IPS-NIHi7 (cell line): ENCODE data around the gene MIF4GD.
"Not testable (repeated sequence)": the region's sequence is repeated elsewhere in the genome, so short reads cannot be mapped to it uniquely, and the experiment has no call there.

ENCODE experiments used
- DNase-seq: peaks from one replicate; pipeline ENCODE4 v3.0.0; 2012; ENCODE audit warnings: mixed read lengths; ENCODE audit errors: extremely low spot score

The MIF4GD gene

GRCh38 chr17:75288770-75289114, 17.7 kb upstream of the MIF4GD start:
- peak; percentile 58 for DNase-seq

GRCh38 chr17:75288359-75288758, 17.3 kb upstream of the MIF4GD start:
- DNase-seq = no peak

DNA sequence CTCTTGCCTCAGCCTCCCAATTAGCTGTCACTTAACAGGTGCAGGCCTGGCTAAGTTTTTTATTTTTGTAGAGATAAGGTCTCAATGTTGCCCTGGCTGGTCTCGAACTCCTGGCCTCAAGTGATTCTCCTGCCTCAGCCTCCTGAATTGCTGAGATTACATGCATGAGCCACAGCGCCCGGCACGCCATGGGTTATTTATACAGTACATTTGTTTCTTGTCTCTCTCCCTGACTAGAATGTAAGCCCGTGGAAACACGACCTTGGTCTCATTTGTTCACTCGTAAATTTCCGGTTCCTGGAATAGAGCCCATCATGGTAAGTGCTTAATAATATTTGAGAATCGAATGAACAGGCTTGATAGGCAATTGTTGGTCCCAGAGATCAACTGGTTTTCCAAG, 16.2 kb upstream of the MIF4GD start:
- DNase-seq = no peak

- DNase-seq = no peak
These were observed 14.1 kb upstream of the MIF4GD start for GRCh38 chr17:75285123-75285522.

- not testable (repeated sequence) for DNase-seq
These were observed 9.2 kb upstream of the MIF4GD start for GRCh38 chr17:75280189-75280588.

DNA sequence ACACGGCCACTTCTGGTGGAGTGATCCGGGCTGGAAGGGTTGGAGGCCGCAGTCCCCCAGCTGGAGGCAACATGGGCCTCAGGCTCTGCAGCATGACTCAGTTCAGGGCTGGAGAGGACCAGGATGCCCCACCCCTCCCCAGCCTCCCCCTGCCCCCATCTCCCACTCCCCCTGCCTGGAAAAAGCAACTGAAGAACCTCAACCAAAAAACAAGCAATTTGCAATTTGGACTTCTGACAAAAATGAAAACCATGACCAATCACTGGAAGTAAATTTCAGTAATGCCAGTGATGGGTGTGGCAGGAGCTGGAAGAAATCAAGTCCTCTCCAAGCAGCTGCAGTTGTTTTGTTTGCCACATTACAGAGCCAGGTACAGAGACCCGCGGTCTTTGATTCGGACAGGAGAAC, 6.6 kb upstream of the MIF4GD start:
- no peak for DNase-seq

- DNase-seq = no peak
These were observed 3.1 kb upstream of the MIF4GD start for GRCh38 chr17:75273977-75274708.

- no peak for DNase-seq
These were observed 1.8 kb upstream of the MIF4GD start for GRCh38 chr17:75272848-75273184.

- DNase-seq = peak; percentile 8
These were observed 1.2 kb upstream of the MIF4GD start for GRCh38 chr17:75271955-75272847.

GRCh38 chr17:75271233-75271954, 363 bp upstream of the MIF4GD start:
- peak; percentile 93 for DNase-seq

- peak; percentile 81 for DNase-seq
These were observed 639 bp downstream of the MIF4GD start for GRCh38 chr17:75270218-75270965.

DNA sequence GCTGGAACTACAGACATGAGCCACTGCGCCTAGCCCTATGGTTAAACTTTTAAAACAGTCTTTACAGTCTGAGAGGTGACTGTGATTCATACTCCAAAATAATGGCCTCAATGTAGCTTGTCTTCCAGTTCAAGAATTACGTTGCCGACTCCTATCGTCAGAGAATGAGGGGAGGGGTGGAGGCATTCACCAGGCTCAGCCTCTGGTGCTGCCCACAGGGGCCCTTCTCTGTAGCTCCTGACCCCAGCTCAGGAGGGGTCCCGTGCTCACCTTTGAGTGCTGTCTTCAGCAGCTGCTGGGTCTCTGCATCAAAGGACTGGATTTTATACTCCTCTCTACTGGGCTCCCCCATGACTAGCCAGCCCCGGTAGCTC, 1.2 kb downstream of the MIF4GD start:
- DNase-seq = no peak

- DNase-seq = peak; percentile 79
These were observed 3.4 kb downstream of the MIF4GD start for GRCh38 chr17:75267411-75268232.

DNA sequence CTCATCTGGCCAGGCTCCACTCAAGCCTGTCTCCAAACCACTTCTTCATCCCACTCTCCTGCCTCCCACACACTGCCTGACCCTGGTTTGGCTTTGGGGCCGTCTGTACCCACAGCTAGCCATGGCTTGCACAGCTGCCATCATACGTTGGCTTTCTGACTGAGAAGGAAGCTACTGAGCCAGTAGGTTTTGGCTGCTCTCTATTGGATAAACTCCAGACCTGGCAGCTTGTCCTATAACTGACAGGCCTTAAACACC, 3.9 kb downstream of the MIF4GD start:
- DNase-seq = no peak

DNA sequence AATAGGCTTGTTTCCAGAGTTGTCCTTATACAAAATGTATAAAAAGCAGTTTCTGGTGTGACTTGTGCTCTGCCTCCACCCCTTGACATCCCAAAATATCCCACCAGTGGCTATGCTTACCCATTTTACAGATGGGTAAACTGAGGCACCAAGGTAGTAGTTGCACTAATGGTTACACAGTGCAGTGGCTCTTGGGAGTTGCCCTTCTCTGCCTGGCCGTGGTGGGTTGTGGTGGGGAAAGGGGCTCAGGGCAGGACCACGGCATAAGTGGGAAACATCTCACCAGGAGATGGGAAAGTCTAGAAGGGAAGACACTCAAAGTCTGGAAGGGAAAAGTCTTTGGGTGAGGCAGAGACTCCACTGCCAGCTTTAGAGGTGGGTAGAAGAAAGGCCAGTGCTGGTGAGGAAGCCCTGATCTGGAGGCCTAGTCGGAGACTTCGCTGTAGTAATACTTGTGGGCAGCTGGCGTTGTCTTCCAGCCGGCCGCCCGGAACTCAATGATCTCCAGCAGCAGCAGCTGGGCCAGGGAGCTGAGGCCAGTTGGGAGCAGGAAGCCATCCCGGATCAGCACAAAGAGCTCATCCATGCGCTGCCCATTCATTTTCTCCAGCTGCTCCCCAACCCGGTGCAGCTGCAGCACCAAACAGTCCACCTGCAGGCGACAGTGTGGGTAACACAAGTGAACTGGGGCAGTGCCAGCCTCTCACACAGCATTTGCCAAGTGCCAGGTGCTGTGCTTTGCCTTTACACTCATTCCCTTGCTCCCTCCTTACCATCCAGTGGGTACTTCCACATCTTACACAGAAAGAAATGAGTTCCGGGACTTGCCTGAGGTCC, 4.5 kb downstream of the MIF4GD start:
- no peak for DNase-seq

DNA sequence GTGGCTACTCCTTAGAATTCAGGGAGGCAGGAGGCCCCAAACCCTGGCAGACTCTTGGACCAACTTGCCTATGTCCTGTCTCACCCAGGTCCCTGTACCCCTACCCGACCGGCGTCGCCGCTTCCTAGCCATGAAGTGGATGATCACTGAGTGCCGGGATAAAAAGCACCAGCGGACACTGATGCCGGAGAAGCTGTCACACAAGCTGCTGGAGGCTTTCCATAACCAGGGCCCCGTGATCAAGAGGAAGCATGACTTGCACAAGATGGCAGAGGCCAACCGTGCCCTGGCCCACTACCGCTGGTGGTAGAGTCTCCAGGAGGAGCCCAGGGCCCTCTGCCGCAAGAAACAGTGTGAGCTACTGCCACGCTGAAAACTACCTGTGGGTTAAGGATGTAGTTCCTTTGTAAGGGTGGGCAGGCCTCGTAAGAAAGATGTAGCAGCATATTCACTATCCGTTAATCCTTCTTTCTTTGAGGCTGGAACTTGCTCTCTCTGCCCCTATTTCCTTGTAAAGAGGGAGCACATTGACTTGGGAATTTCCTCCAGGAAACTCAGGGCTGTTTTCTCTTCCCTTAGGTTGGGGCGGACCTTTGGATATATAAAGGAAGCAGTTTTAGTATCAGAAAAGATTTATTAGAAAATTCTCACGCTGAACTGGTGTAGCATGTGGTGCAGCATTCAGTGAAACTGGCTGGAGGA, 5.3 kb downstream of the MIF4GD start:
- DNase-seq = no peak

DNA sequence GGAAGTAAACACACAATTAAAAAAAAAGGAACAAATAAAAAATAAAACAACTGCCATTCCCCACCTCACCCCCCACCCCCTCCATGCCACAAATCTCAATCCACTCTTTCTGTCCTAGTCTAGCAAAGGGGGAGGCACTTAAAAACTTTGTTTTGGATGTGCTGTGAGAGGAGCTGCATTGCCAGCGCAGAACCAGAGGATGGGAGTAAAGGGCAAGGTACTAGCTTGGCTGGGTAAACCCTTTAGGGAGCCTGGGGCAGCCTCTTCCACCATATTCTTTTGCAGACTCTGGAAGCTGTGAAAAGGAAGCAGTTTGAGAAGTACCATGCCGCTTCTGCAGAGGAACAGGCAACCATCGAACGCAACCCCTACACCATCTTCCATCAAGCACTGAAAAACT, 8.0 kb downstream of the MIF4GD start:
- DNase-seq = no peak

DNA sequence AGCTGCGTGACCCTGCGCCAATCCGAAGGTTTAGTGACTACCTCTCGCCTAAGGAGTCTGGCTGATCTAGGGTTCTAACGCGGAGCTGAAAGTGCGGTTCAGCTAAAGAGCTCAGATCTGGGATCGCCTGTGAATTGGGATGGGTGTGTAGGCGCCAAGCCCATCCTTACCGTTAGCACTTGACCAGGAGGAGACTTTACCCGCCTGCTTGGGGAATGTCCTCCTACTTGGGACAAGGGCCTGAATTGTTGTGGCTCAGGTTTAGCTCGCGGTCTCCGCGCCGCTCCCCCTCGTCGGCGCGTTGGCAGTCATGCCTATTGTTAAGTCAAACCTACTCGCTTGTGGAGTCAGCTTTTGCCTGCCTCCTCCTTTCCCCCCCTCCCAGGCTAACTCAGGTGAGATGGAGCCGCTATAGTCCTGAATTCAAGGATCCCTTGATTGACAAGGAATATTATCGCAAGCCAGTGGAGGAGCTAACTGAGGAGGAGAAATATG, 8.9 kb downstream of the MIF4GD start:
- DNase-seq = no peak

- peak; percentile 95 for DNase-seq
These were observed 9.5 kb downstream of the MIF4GD start, which contains the start of the genes GGA3 and MRPS7 for GRCh38 chr17:75261336-75262111. TSS of gene GGA3 (minus strand) at chr17:75261606. CDS start at chr17:75261587, 19 bp downstream. TSS of gene MRPS7 (plus strand) at chr17:75261879. CDS start at chr17:75261901, 22 bp downstream.
